B cell (primary cell): Measurements from ENCODE around the gene ATP9A. TPM values are rescaled to one million over a fixed set of nuclear protein-coding genes. Genes with fewer than 3 reads are reported as not detected.

Experiments
- ATAC-seq: fragments of 200-7000 bp; cut with Tn5 transposase; one replicate; pipeline ENCODE4 v1.10.0; 2021; ENCODE audit warnings: low read depth, mild to moderate bottlenecking, moderate number of reproducible peaks, moderate library complexity
- CTCF ChIA-PET: fragments of 350-600 bp; sonication (Branson Sonifier 250); formaldehyde crosslinking; loops from one replicate; lab custom pipeline; 2021; ENCODE audit warnings: antibody characterized with exemption, inconsistent platforms; lab: Charles Lee
- POLR2A ChIA-PET: fragments of 350-600 bp; sonication (Branson Sonifier 250); formaldehyde crosslinking; loops from one replicate; lab custom pipeline; 2021; ENCODE audit warnings: antibody characterized with exemption; lab: Charles Lee
- DNase-seq: peaks from one replicate; pipeline ENCODE4 v3.0.0; 2013
- H2AFZ ChIP-seq: 2 replicates; pipeline ENCODE4 v1.6.1; 2012; ENCODE audit warnings: mild to moderate bottlenecking, low read depth, low read length; ENCODE audit not compliant: insufficient read depth, poor library complexity, severe bottlenecking
- H3K27ac ChIP-seq, 2 donors: 1 replicate in 1 of 2; 2 replicates in 1 of 2; pipeline ENCODE4 v1.5.1; 2012 to 2013; ENCODE audit warnings: low read length in 2 of 2, mild to moderate bottlenecking in 2 of 2, moderate library complexity in 1 of 2
- H3K27me3 ChIP-seq, 4 experiments: fragments of 200-600 bp in 1 of 4; sonication (generic) in 1 of 4; replicated peaks in 1 of 4; 1 replicate in 2 of 4; 2 replicates in 2 of 4; pipeline versions ENCODE4 v1.6.1 to v1.7.0; 2013 to 2016; ENCODE audit warnings: low read length in 3 of 4, mild to moderate bottlenecking in 2 of 4, mixed read lengths in 1 of 4, moderate library complexity in 1 of 4; ENCODE audit not compliant: insufficient read depth in 4 of 4, control insufficient read depth in 3 of 4; ENCODE audit errors: control extremely low read depth in 1 of 4
- H3K36me3 ChIP-seq, 2 experiments: replicated peaks in 1 of 2; 1 replicate in 1 of 2; 2 replicates in 1 of 2; pipeline versions ENCODE4 v1.6.1 to v1.7.1; 2013; ENCODE audit warnings: low read length in 1 of 2; ENCODE audit not compliant: insufficient read depth in 2 of 2, control insufficient read depth in 1 of 2; ENCODE audit errors: control extremely low read depth in 1 of 2, extremely low read depth in 1 of 2
- H3K4me1 ChIP-seq, 2 donors: fragments of 200-600 bp in 1 of 2; sonication (generic) in 1 of 2; 1 replicate in 1 of 2; 2 replicates in 1 of 2; pipeline versions ENCODE4 v1.5.1 to v1.6.1; 2013 to 2017; ENCODE audit warnings: low read length in 2 of 2; ENCODE audit not compliant: control insufficient read depth in 2 of 2, insufficient read depth in 2 of 2
- H3K4me2 ChIP-seq: replicated peaks from 2 replicates; pipeline ENCODE3; 2012; ENCODE audit warnings: mild to moderate bottlenecking, low read depth, low read length; ENCODE audit not compliant: poor library complexity, severe bottlenecking
- H3K4me3 ChIP-seq, 5 experiments: fragments of 200-600 bp in 1 of 5; sonication (generic) in 1 of 5; 1 replicate in 3 of 5; 2 replicates in 2 of 5; pipeline versions ENCODE4 v1.5.1 to v1.7.0; 2011 to 2016; ENCODE audit warnings: low read length in 4 of 5, mild to moderate bottlenecking in 4 of 5, low read depth in 2 of 5, control low read depth in 1 of 5, moderate library complexity in 1 of 5; ENCODE audit not compliant: insufficient read depth in 1 of 5; ENCODE audit errors: control extremely low read depth in 1 of 5, extremely low read depth in 1 of 5
- H3K79me2 ChIP-seq: fragments of 200-600 bp; sonication (generic); one replicate; pipeline ENCODE4 v1.6.0; 2016; ENCODE audit warnings: low read length; ENCODE audit not compliant: control insufficient read depth, insufficient read depth
- H3K9ac ChIP-seq: fragments of 200-600 bp; sonication (generic); 2 replicates; pipeline ENCODE4 v1.6.1; 2017; ENCODE audit warnings: mild to moderate bottlenecking, low read length, moderate library complexity
- H3K9me3 ChIP-seq, 3 donors: one replicate each; pipeline versions ENCODE4 v1.6.1 to v1.7.1; 2013; ENCODE audit warnings: low read length in 2 of 3; ENCODE audit not compliant: control insufficient read depth in 2 of 3, insufficient read depth in 1 of 3; ENCODE audit errors: control extremely low read depth in 1 of 3
- H4K20me1 ChIP-seq: 2 replicates; pipeline ENCODE4 v1.6.0; 2012; ENCODE audit warnings: mild to moderate bottlenecking, low read length; ENCODE audit not compliant: insufficient read depth, control insufficient read depth, poor library complexity, severe bottlenecking
- H3K27ac Mint-ChIP-seq: one replicate; pipeline ENCODE4 v1.8.0; 2021; ENCODE audit warnings: mixed read lengths
- H3K27me3 Mint-ChIP-seq: one replicate; pipeline ENCODE4 v1.8.0; 2021; ENCODE audit warnings: mixed read lengths
- H3K4me1 Mint-ChIP-seq: one replicate; pipeline ENCODE4 v1.8.0; 2021; ENCODE audit warnings: mixed read lengths
- H3K4me3 Mint-ChIP-seq: one replicate; pipeline ENCODE4 v1.8.0; 2021; ENCODE audit warnings: mixed read lengths
- H3K9me3 Mint-ChIP-seq: one replicate; pipeline ENCODE4 v1.8.0; 2022; ENCODE audit warnings: mixed read lengths; ENCODE audit not compliant: insufficient read depth
- EZH2 ChIP-seq: IDR thresholded peaks from 2 replicates; pipeline ENCODE4 v1.6.1; 2012; ENCODE audit warnings: borderline replicate concordance, low read depth, mild to moderate bottlenecking, moderate library complexity, low read length; ENCODE audit not compliant: insufficient read depth, poor library complexity, severe bottlenecking
- WGBS: methylation state at CpG from one replicate; pipeline ENCODE4 v1.1.5; 2013; ENCODE audit warnings: missing lambda C conversion rate; ENCODE audit not compliant: insufficient coverage; 5-methylcytosine and 5-hydroxymethylcytosine counted together
- intact Hi-C: fragments of 100-400 bp; cut with micrococcal nuclease; formaldehyde crosslinking; loops from one replicate; pipeline ENCODE4 v1.10.0; 2022
- polyA plus RNA-seq: library from polyadenylated mRNA; depleted of rRNA; stranded (reverse); fragments of >200 nt; gene quantifications from 2 replicates; pipeline ENCODE4 v1.2.3, GENCODE V29; 2012
- total RNA-seq, 2 donors: library from RNA; stranded (reverse); fragments of 120-200 nt in 1 of 2; gene quantifications; 1 replicate in 1 of 2; 2 replicates in 1 of 2; pipeline versions ENCODE4 v1.2.3 to v1.2.4, GENCODE V29; 2013 to 2022
- TF ChIP-seq, protein P1 (sequence below): fragments of 200-600 bp; IDR thresholded peaks from one replicate; pipeline ENCODE4 v1.8.0; 2022; ENCODE audit warnings: antibody characterized with exemption, mild to moderate bottlenecking

The ATP9A gene
- total and polyA plus RNA-seq, 2 donors (not counting 1 experiment from before 2014, with no cell fraction given) = 0.13 to 0.22 TPM

DNA sequence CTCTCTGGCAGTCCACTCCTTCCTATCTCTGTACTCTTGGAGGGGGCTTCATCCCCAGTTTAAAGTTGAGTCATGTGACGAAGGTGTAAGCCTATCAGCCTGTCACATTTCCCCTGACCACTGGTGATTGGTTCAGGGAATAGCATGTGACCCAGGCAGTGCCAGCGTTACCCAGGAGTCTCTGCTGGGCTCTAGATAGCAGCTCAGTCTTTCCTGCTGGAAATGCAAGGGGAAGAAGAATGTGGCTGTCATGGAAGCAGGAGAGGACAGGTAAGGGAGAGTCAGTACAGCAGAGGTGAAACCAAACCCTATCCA, 190.1 kb downstream of the ATP9A start:
- peaks cover 25% of the 10 kb centered on the region for H3K27me3 Mint-ChIP-seq
- ChIA-PET CTCF (no interaction called here), POLR2A (no interaction called here)
- Histone ChIP-seq H3K9me3 (peaks cover 0 to 4% (median 0%) of the 10 kb centered on the region in 3 donors), H3K4me3 (no peak overlapping the region), H3K4me1 (no peaks in the 10 kb centered on the region), H3K27me3 (peaks cover 0 to 5% (median 0%) of the 10 kb centered on the region in 4 experiments), H4K20me1 (no peaks in the 10 kb centered on the region), H3K79me2 (no peaks in the 10 kb centered on the region), H3K4me2 (no peak overlapping the region), H3K27ac (no peak overlapping the region), H3K36me3 (no peaks in the 10 kb centered on the region), H3K9ac (no peak overlapping the region), H2AFZ (no peak overlapping the region)
- no peaks in the 10 kb centered on the region for H3K9me3 Mint-ChIP-seq
- H3K4me1 Mint-ChIP-seq = no peaks in the 10 kb centered on the region
- H3K27ac Mint-ChIP-seq = no peak overlapping the region
- TF ChIP-seq, protein P1, sequence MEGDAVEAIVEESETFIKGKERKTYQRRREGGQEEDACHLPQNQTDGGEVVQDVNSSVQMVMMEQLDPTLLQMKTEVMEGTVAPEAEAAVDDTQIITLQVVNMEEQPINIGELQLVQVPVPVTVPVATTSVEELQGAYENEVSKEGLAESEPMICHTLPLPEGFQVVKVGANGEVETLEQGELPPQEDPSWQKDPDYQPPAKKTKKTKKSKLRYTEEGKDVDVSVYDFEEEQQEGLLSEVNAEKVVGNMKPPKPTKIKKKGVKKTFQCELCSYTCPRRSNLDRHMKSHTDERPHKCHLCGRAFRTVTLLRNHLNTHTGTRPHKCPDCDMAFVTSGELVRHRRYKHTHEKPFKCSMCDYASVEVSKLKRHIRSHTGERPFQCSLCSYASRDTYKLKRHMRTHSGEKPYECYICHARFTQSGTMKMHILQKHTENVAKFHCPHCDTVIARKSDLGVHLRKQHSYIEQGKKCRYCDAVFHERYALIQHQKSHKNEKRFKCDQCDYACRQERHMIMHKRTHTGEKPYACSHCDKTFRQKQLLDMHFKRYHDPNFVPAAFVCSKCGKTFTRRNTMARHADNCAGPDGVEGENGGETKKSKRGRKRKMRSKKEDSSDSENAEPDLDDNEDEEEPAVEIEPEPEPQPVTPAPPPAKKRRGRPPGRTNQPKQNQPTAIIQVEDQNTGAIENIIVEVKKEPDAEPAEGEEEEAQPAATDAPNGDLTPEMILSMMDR = no peak
- no peak for TF ChIP-seq EZH2
- no peak overlapping the region for H3K4me3 Mint-ChIP-seq
- ATAC-seq (no peak), DNase-seq (no peak)
- 85% methylated on average over 2 of the region's 2 CpGs for WGBS
- intact Hi-C loops = no loop called here

DNA sequence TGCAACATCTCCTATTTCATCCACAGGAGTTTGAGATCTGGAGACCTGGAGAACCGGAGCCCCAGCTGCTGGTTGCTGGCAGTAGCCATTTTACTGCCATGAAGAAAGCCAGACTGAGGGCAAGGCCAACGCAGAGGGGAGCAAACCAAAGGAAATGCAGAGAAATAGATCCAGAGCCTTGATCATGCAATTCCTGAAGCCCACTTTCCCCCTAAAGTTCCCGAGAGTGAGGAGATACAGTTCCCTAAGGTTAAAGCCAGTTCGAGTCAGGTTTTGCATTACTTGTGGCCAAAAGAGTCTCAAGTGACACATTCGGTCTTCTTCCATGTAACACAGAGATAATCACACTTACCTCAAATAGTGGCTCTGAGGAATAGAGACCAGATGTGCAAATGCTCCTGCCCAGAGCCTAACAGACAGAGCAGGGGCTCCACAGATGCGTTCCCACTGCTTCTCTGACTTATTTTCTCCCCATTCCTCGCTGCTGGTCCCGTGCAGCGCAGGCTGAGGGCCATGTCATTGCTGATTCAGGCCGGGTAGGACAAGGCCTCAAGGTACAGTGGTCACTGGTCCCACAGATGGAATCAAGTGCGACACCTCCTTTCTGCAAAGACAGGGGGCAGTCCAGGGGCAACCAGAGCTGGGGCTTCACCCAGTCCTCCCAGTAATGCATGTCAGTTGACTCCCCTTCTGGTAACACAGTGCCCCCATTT, 190.6 kb downstream of the ATP9A start:
- CTCF ChIA-PET = no interaction called here
- Histone ChIP-seq H3K27ac (no peak overlapping the region), H4K20me1 (no peaks in the 10 kb centered on the region), H3K79me2 (no peaks in the 10 kb centered on the region), H3K9ac (no peak overlapping the region), H3K27me3 (peaks cover 0 to 5% (median 0%) of the 10 kb centered on the region in 4 experiments), H3K4me2 (no peak overlapping the region), H3K4me1 (no peaks in the 10 kb centered on the region), H2AFZ (no peak overlapping the region), H3K4me3 (no peak overlapping the region), H3K9me3 (peaks cover 0 to 4% (median 0%) of the 10 kb centered on the region in 3 donors), H3K36me3 (no peaks in the 10 kb centered on the region)
- intact Hi-C loops = no loop called here
- DNase-seq (no peak), ATAC-seq (no peak)
- WGBS = 97% methylated on average over 10 of the region's 11 CpGs
- no peak for TF ChIP-seq EZH2
- TF ChIP-seq, protein P1 = no peak
- Mint-ChIP-seq H3K27ac (no peak overlapping the region), H3K4me3 (no peak overlapping the region), H3K27me3 (peaks cover 22% of the 10 kb centered on the region), H3K4me1 (no peaks in the 10 kb centered on the region), H3K9me3 (no peaks in the 10 kb centered on the region)
- POLR2A ChIA-PET = no interaction called here
